HUDEP-2 (cell line): ENCODE data around the gene LRRN2.
"Not testable (repeated sequence)": the region's sequence is repeated elsewhere in the genome, so short reads cannot be mapped to it uniquely, and the experiment has no call there.

Source experiments
- DNase-seq, 76 experiments: peaks; one replicate each; lab custom pipeline; 2025; ENCODE audit not compliant: unreplicated experiment in 76 of 76; lab: John Stamatoyannopoulos, UW

Gene LRRN2

DNA sequence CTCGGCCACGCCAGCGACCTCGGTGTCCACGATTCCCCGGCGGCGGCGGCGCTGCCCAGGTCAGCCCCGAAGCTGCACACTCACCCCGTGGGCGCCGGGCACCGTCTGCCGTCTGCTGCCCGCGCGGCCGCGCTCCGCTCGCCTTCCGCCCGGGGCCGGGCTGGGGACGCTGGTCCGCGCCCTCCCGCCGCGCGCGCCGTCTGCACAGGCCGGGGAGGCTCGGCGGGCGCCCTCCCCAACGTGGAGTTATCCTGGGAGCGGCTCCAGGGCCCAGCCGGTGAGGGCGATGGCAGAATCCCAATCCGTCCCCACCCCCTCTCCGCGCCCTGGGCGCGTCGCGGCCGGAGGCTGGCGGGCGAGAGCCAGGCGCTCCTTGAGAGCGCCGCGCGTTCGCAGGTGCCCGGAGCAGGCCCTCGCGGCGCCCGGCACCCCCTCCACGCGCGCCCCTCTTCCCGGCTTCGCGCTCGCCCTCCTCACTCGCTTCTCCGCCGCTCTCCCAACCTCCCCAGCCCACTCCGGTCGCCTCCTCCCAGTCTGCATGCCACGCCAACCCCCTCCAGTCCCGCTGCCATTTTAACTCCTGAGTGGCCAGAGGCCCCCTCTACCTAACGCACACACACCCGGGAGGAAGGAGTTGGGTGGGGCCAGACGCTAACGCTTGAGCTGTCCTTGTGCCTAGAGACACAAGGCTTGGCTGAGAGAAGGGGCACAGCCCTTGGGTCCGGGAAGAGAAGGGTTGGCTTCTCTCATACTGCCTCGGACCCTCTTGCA is at the start of gene LRRN2:
LRRN2 (minus strand) TSS at position 503 of the 771 bp plus-strand sequence. CDS start 65,746 bp downstream, outside the sequence.
- DNase-seq: peak in 60 of 76 experiments; percentile 12 to 72 (median 46)

DNA sequence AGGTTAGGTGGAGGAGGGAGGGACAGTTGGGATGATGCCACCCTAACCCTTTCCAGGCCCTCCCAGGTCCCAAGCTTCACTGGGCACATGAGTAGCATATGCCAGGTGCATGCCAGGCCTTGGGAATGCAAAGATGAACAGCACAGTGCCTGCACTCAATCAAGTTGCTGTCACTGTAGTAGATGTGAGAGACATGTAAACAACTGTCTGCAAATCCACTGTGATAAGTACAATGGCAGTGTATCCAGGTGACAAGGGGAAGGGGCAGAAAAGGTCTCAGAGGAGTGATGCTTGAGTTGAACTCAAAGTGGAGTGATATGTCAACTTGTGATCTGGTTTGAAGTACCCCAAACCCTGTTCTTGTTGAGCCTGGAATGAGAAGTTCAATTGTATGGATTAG is 49.5 kb upstream of the LRRN2 start:
- no peak for DNase-seq

DNA sequence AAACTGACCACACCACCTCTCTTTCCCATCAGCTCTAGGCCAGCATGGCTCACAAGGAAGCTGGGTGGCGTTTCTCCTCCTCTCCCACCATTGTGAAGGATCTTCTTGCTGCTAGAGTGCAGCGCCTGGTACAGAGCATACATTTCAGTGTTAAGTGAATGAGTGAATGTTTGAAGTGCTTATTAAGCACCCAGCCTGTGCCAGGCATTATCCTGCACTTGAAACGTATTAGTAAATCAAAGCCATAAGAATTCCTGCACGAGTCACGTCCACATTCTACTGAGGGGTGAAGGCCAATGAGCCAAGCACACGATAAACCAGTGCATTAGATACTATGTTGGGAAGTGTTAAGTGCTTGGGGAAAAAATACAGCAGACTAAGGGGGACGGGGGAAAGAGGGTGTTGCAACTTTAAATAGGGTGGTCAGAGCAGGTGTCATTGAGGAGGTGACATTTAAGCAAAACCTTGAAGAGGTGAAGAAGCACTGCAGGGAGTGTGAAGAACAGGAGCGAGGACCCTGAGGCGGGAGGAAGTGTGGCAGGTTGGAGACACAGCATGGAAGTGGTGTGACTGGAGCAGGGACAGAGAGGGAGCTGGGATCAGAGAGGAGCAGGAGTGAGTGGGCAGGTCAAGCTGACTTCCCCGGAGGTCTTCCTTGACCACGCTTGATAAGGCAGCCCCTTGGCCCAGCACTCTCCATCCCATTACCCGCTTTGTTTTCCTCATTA is 48.5 kb upstream of the LRRN2 start:
- DNase-seq: no peak

DNA sequence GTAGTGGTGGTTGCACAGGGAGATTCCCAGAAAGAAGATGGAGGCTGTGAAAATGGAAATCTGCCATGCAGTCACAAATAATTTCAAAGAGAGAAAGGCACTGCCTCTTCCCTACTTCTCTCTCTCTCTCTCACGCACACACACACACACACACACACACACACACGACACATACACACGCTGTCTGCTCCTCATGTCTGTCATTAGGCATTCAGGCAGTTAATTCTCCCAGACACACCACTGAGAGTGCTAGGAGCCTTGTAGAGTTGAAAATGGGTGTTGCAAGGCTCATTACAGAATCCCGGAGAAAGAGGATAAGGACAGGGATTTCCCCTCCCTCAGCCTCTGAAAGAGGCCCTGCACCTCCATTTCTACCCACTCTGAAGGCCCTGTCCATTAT is 47.8 kb upstream of the LRRN2 start:
- DNase-seq: no peak

DNA sequence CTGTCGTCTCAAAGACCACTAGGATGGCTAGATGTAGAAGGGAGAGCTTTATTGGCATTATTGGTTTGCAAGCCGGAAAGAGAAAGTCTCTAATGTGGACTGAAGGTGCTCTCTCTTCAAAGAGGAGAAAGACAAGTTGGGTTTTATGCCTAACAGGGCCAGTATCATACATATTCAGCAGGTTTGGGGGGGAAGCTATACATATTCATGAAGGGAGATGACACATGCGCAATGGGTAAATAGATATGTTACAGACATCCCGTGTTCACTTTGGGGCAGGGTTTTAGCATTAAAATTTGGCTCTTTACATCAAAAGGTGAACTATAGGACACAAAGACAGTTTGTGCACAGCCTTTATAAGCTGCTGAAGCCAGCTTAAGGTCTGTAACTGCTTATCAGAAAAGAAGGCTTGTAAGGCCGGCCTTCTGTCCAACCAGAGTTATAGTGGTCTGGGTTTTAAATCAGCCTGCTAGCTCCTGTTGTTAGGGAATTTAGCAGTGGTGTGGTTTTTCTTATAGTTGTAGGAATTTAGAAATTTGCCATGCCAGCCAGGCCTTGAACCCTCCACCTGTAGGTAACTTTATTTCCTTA is 46.5 kb upstream of the LRRN2 start:
- DNase-seq: no peak

DNA sequence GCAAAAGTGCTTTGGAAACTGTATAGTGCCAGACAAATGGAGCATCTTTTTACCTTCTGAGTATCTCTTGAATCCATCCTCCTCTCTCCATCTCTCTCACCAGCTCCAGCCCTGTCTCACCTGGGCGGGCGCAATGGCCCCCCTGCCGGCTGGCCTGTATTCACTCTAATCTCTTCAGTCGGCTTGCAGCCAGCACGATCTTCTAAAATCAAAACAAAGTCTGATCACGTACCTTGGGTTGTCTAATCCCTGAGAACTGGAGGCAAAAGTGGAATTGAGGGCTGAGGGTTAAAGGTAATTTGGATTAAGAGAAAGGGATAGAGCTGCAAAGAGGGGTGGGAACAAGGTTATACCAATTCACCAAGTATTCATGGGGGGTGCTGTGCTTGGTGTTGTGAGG is 46.0 kb upstream of the LRRN2 start:
- DNase-seq: no peak

DNA sequence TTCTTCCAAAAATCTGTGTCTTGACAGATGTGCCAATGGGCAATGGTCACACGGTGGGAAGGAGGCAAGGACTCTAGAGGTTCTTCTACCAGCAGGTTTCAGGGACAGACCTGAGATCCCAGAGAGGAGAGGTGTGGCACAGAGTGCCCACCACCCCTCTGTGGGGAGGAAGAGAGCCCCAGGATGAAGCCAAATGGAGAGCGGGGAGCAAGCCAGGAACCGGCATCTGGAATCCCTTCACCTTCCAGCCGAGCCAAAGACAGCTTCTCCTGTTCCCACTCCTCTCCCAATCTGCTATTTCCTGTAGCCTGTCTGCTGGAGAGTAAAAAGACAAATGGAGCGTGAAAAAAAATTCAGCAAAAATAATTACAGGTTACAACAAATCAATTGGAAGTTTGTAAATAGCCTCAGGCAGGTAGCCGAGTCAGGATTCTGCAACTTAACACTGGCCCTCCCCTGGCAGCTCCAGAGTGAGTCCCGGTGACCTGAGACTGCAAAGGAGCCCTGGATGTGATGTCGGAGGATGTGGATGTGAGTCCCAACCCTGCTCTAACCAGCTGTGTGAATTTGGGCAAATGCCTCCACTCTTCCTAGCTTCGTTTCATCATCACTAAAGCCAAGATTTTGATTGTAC is 45.4 kb upstream of the LRRN2 start:
- no peak for DNase-seq

DNA sequence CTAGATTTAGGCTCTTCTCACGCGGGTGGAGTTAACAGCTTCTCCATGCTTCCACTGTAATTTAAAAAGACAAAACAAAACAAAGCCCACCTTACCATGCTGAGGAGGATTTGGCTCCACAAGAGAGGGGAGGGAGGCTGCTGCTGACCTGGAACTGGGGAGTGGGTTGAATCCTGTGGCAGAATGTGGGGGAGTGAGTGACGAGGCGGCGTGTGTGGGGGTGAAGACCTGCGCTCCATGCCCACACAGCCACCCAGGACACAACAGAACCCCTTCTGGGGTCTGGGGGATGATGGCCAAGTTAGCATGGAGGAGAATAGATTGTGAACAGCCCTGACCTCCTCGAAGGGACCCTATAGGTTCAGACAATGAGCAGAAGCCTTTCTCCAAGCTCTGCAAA is 44.0 kb upstream of the LRRN2 start:
- DNase-seq: no peak

DNA sequence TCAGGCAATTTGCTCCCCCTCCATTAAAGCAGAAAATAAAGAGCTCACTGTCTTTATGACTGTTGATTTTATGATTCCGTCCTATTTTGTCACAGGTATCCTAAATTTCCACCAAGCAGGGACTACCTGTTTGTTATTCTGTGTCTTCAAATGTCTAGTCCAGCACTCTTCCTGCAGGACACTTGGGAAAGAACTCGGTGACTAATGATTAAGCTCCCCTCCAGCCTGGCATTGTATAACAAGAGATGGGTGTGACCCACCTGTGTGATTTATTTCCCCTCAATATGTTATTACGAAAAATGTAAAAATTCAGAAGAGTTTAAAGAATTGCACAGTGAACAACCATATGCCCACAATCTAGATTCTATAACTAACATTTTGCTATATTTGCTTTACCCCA is 42.9 kb upstream of the LRRN2 start:
- no peak for DNase-seq

DNA sequence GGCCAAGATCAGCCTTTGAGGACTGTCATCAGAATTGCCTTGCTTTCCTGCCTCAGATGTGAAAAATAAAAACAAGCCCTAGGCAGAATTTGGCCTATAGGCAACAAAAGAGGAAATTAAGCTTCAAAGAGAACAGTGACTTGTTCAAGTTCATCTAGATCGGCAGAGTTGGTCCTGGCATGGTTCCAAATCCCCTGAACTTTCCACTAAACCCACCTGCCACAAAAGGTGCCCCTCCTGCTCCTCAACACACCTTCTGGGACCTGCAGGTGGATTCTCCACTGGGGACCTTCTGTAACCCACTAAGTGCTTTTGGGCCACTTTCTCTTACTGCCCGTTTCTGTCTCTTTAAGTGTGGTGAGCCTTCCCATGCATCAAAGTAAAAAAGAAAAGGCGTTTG is 42.5 kb upstream of the LRRN2 start:
- DNase-seq: no peak

DNA sequence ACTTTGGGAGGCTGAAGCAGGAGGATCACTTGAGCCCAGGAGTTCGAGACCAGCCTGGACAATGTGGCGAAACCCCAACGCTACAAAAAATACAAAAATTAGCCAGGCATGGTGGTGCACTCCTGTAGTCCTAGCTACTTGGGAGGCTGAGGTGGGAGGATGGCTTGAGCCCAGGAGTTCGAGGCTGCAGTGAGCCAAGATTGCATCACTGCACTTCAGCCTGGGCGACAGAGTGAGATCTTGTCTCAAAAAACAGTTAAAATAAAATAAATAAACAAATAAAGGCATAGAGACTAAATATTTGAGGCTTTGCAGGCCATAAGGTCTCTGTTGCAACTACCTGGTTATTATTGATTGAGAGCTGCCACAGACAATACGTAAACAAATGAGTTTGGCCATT is 41.9 kb upstream of the LRRN2 start:
- DNase-seq: not testable (repeated sequence)

DNA sequence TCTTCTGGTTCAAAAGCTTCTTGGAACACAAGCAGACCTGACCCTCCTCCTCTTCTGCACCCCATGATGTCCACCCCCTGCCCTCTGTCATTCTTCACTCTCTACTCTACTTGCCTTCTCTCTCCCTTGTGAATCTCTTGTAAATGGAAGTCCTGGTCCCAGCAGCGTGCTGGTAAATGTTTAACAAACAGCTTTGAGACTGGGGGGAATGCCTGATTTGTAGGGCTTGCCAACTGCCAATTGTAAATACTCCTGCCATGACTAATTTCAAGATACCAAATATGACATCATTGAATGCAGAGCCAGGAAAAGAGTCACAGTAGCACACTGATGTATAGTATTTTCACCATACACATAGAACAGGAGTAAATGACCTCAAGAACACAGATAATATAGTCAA is 40.9 kb upstream of the LRRN2 start:
- no peak for DNase-seq

DNA sequence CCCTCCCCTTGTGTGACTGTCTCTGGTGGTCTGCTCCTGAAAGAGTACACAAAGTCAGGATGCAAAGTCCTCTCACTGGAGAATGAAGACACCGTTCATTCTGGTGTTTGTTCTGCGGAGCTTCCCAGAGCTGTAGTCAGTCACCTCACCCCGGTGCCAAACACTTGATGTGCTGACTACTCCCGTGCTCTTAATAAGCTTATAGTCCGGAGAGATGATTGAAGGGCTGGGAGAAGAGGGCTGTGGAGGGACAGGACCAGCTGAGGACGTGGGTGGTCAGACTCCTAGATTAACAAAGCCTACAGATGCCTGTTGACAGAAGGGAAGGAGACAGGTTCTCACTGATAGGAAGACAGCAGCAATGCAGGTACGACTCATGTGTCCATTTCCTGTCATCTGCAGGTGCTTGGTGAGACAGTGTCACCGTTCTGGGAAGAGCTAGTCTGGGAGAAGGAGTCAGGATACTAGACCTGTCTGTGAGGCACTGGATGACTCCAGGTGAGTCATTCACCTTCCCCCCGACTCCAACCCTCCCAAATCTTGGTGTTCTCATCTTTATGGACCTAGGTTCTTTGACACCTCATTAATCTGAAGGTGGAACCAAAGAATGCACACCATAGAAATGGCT is 40.4 kb upstream of the LRRN2 start:
- DNase-seq: no peak

DNA sequence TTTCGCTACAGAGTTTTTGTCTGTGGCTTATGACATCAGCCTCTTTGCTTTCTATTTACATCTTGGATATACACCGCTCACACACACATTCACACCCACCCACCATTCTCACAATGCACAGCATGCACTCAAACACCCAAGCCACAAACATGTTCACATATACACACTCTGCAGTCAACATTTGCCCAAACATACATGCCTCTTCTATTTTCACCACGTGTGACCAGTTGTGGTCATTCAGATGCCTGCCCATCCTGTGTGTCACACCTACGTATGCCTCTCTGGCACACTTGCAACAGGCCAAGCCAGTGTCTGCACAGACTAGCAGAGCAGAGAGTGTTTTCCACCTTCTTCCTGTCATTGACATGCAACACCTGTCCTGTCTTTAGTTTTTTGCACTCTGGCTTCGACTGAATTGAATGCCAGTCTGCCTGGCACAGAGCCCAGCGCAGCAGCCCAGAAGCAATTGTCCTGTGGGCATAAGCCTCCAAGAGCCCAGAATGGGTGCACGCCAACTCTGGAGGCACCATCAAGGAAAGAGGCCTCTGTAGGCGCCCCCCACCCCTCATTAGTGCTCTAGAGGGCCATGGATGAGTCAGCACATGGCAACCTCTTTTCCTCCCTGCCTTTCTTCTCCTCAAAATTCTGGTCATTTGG is 37.7 kb upstream of the LRRN2 start:
- DNase-seq: no peak

DNA sequence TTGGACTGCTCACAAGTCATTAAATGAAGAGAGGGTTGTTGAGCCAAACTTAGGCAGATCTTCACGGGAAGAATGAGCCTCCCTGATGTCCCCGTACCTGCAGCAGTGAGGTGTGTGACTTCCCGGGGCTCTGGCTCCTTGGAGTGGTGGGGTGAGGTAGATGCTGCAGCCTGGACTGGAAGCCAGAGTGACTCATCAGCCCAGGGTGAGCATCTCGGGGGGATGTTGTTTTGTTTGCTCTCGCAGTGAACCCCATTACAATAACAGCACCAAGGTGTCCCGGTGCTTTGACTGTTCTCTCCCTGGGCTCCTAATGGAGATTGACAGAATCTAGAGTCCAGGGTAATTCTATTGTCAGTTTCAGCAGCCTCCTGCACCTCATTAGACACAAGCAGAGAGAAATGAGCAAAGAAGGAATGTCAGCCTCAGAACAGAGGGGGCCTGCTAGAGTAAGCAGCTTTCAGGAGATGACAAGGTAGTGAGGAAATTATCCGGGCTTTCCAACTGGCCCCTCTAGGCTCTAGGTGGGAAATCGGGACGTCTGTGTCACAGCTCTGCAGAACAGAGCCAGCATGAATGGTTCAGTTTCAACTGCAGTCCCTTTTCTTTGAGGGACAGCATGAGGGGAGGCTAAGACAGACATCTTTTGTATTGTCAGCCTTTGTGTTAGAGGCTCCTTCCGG is 36.0 kb upstream of the LRRN2 start:
- no peak for DNase-seq

DNA sequence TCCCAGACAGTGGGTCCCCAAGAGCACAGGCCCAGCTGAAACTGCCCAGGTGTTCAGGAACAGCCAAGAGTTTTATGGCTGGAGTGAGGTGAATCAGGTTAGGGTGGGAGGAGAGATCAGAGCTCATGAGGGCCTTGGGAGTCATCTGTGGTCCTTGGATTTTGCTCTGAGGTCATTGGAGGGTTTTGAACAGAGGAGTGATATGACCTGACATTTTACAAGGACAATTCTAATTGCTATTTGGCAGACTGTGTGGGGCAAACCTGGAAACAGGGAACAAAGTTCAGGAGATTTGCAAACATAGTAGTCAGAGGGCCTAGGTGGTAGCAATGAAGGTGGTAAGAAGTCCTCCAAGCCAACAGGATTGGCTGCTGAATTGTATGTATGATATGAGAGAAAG is 31.1 kb upstream of the LRRN2 start:
- DNase-seq: no peak

DNA sequence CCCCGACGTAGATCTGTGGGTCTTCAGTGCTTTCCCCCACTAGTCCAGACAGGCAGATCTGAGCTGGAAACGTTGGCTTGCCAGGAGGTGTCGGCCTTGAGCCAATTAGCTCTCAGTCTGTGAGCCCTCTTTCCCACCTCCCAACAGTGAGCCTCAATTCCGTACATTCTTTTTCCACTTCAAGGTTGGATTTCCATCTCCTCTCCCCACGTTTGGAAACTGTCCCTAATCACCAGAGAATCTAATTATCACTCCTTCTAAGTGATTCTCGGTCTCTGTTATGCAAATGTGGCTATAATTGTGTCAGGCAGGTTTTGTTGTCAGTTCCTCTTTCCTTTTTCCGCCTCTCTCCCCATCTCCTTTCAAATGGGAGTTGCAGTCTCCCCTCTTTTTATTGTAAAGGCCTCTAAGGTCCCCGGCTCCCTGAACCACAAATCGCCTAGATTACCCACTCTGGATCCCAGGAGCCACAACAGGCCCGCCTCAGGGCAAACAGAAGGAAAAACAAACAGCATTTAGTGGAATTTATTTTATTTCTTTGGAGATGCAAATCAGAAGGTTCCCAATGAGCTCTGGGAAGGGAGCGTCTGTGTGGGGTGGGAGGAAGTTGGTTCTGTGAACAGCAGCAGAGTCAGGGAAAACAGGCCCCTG is 29.4 kb upstream of the LRRN2 start:
- DNase-seq: no peak

DNA sequence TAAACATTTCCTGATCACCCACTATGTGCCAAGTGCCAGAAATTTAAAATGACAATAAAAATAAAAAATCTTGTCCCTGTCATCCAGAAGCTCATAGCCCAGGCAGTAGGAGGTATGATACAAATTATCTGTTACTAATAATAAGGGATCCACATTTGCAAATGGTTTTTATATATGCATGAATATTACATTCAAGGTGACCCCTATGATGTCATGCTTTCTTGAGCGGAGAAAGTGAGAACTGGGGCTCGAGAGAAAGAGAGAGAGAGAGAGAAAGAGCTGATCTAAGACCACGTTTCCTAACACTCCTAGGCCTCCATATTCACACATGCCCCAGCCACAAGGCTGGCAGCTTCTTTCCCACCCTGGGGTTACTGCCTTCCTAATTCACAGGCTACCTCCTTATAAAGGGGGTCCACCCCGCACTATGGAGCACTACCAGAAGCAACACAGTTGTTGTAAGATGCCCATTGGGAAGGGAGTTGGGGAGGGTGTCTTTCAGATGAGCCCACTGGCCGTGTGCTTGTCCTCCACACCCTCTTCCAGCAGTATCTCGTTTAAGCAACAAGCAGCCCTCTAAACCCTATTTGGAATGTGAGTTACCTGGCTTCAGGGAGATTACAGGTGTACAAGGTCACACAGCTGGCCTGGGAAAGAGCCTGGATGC is 28.8 kb upstream of the LRRN2 start:
- no peak for DNase-seq

DNA sequence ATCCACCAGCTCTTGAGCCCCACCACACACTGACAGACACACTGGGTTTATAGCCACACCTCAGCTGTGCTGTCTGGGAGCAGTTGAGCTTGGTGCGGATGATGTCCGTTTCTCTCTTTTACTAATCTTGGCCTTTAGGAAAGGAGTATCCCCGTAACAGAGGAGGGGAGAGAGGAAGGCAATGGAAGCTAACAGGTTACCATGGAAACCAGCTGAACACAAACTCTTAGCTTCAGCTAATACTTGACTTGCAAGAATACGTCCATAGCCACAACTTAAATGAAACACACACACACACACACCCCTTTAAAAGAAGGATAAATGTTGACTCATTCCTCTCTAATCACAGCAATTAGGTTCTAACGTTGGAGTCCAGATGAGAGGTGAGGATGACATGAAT is 28.0 kb upstream of the LRRN2 start:
- no peak for DNase-seq
